Caco-2 (cell line): ENCODE results near the gene PDE2A. TPM values are rescaled to one million over a fixed set of nuclear protein-coding genes. Genes with fewer than 3 reads are reported as not detected.

ENCODE experiments used
- BruUV-seq: library from RNA; stranded (reverse); fragments of 400-500 nt; replicated peaks from 2 replicates; lab custom pipeline; 2021; lab: Mats Ljungman, UMichigan
- CTCF ChIA-PET: fragments of 300-600 bp; sonication (Branson Sonifier 250); formaldehyde crosslinking; loops from one replicate; lab custom pipeline; 2022; ENCODE audit warnings: antibody characterized with exemption; lab: Charles Lee
- POLR2A ChIA-PET: fragments of 300-600 bp; sonication (Branson Sonifier 250); formaldehyde crosslinking; loops from one replicate; lab custom pipeline; 2022; ENCODE audit warnings: antibody characterized with exemption; lab: Charles Lee
- DNase-seq, 2 experiments: peaks; one replicate each; pipeline versions ENCODE4 v3.0.0 to v3.0.0-alpha.2; 2020 to 2022
- H3K27me3 ChIP-seq: replicated peaks from 2 replicates; pipeline ENCODE4 v1.6.0; 2011; ENCODE audit warnings: low read length; ENCODE audit not compliant: control insufficient read depth, insufficient read depth
- H3K36me3 ChIP-seq: 2 replicates; pipeline ENCODE4 v1.5.1; 2011; ENCODE audit warnings: low read length; ENCODE audit not compliant: control insufficient read depth, insufficient read depth
- H3K4me1 ChIP-seq: fragments of 250-450 bp; sonication (Bioruptor Pico); 2 replicates; pipeline ENCODE4 v1.5.1; 2020; ENCODE audit warnings: mild to moderate bottlenecking
- H3K4me3 ChIP-seq: 2 replicates; pipeline ENCODE4 v1.5.1; 2011; ENCODE audit warnings: low read depth, mild to moderate bottlenecking, control low read depth, low read length
- H3K9me3 ChIP-seq: fragments of 250-450 bp; sonication (Bioruptor Pico); 2 replicates; pipeline ENCODE4 v1.5.1; 2020; ENCODE audit warnings: mild to moderate bottlenecking, moderate library complexity
- H3K27ac Mint-ChIP-seq: one replicate; pipeline ENCODE4 v1.8.0; 2022; ENCODE audit warnings: mixed read lengths; ENCODE audit not compliant: unreplicated experiment
- H3K27me3 Mint-ChIP-seq: one replicate; pipeline ENCODE4 v1.8.0; 2022; ENCODE audit warnings: mixed read lengths; ENCODE audit not compliant: insufficient read depth, unreplicated experiment
- H3K36me3 Mint-ChIP-seq: one replicate; pipeline ENCODE4 v1.8.0; 2022; ENCODE audit warnings: mild to moderate bottlenecking, mixed read lengths; ENCODE audit not compliant: insufficient read depth, unreplicated experiment
- H3K4me1 Mint-ChIP-seq: one replicate; pipeline ENCODE4 v1.8.0; 2022; ENCODE audit warnings: low read depth, mixed read lengths; ENCODE audit not compliant: unreplicated experiment
- H3K4me3 Mint-ChIP-seq: one replicate; pipeline ENCODE4 v1.8.0; 2022; ENCODE audit warnings: mild to moderate bottlenecking, moderate library complexity, mixed read lengths; ENCODE audit not compliant: unreplicated experiment
- H3K9me3 Mint-ChIP-seq: one replicate; pipeline ENCODE4 v1.8.0; 2022; ENCODE audit warnings: mixed read lengths; ENCODE audit not compliant: unreplicated experiment
- intact Hi-C: fragments of 100-400 bp; cut with micrococcal nuclease; formaldehyde crosslinking; loops from one replicate; pipeline ENCODE4 v1.10.0; 2022; ENCODE audit not compliant: unreplicated experiment
- total RNA-seq: library from RNA; stranded (reverse); gene quantifications from 2 replicates; pipeline ENCODE4 v1.2.3, GENCODE V29; 2022
- TF ChIP-seq, protein P1 (sequence below), 2 experiments: fragments of 200-600 bp in 1 of 2; IDR thresholded peaks; 1 replicate in 1 of 2; 2 replicates in 1 of 2; pipeline versions ENCODE4 v1.5.1 to v1.8.0; 2011 to 2022; ENCODE audit warnings: antibody characterized with exemption in 1 of 2, control low read depth in 1 of 2, inconsistent platforms in 1 of 2, low read depth in 1 of 2, low read length in 1 of 2, mild to moderate bottlenecking in 1 of 2, moderate library complexity in 1 of 2; ENCODE audit not compliant: insufficient read depth in 1 of 2, severe bottlenecking in 1 of 2, unreplicated experiment in 1 of 2

PDE2A gene
- total RNA-seq, 1 experiment from 2014 or later = 1.4 TPM

DNA sequence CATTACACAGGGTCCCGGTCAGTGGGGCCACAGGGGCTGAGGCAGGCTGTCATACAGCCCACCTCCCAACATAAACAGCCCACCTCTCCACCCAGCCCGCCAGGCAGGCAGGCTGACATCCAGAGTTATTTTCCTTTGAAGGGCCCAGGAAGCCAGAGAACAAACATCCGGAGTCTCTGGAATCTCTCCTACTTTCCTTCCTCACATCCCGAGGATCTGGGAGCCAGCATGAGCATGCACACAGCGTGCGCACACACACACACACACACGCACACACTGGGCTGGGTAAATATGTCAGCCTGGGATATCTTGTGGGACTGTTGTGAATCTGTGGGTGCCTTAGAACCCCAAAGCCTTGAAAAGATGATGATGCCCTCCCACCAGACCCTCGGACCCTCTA, 55.4 kb downstream of the PDE2A start:
- Histone ChIP-seq H3K36me3 (no peaks in the 10 kb centered on the region), H3K4me3 (no peak overlapping the region), H3K4me1 (no peaks in the 10 kb centered on the region), H3K27me3 (peaks cover 16% of the 10 kb centered on the region), H3K9me3 (no peaks in the 10 kb centered on the region)
- DNase-seq = no peak
- POLR2A ChIA-PET = no interaction called here
- Mint-ChIP-seq H3K27ac (no peak overlapping the region), H3K4me3 (no peak overlapping the region), H3K4me1 (no peaks in the 10 kb centered on the region), H3K9me3 (no peaks in the 10 kb centered on the region), H3K36me3 (no peaks in the 10 kb centered on the region), H3K27me3 (peaks cover 47% of the 10 kb centered on the region)
- CTCF ChIA-PET = no interaction called here
- intact Hi-C loops = no loop called here
- BruUV-seq = no TSS peak
- TF ChIP-seq, protein P1, sequence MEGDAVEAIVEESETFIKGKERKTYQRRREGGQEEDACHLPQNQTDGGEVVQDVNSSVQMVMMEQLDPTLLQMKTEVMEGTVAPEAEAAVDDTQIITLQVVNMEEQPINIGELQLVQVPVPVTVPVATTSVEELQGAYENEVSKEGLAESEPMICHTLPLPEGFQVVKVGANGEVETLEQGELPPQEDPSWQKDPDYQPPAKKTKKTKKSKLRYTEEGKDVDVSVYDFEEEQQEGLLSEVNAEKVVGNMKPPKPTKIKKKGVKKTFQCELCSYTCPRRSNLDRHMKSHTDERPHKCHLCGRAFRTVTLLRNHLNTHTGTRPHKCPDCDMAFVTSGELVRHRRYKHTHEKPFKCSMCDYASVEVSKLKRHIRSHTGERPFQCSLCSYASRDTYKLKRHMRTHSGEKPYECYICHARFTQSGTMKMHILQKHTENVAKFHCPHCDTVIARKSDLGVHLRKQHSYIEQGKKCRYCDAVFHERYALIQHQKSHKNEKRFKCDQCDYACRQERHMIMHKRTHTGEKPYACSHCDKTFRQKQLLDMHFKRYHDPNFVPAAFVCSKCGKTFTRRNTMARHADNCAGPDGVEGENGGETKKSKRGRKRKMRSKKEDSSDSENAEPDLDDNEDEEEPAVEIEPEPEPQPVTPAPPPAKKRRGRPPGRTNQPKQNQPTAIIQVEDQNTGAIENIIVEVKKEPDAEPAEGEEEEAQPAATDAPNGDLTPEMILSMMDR (IDR thresholded peaks at IDR 0.05; ENCODE audit: insufficient read depth in 1 of 2, low read depth in 1 of 2, low read length in 1 of 2, severe bottlenecking in 1 of 2, unreplicated experiment in 1 of 2) = no peak

DNA sequence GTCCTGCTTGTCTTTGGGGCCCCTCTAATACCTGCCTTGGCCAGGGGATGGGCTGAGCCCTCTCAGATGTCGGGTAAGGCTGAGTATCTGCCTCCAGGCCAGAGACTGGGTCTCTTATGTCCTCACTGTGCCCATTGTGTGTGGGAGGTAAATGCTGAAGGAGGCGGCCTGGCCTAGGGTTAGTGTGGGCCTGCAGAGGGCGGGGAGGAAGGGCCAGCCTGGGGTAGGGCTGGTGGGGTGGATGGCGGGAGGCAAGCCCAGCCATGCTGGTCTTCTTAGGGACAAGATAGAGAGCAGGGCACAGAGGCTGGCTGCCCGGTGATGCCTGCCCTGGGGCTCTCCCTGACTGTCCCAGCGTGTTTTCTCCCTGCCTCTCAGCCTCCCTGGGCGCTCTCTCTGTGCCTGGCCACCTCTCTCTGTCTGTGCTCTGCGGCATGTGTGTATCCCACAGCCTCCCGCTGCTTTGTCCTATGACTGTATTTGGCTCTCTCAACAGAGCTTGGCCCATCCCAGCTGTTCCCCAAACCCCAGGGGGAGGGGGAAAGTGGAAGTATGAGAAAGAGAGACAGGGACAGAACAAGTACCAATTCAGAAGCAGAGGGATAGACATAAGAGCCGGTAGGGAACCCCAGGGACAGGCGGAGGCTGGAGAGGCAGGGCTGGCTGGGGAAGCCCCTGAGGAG, 57.0 kb downstream of the PDE2A start:
- Mint-ChIP-seq H3K4me3 (no peak overlapping the region), H3K36me3 (no peaks in the 10 kb centered on the region), H3K27ac (no peak overlapping the region), H3K4me1 (no peaks in the 10 kb centered on the region), H3K27me3 (peaks cover 42% of the 10 kb centered on the region), H3K9me3 (no peaks in the 10 kb centered on the region)
- Histone ChIP-seq H3K4me3 (no peak overlapping the region), H3K36me3 (no peaks in the 10 kb centered on the region), H3K4me1 (no peaks in the 10 kb centered on the region), H3K27me3 (peaks cover 17% of the 10 kb centered on the region), H3K9me3 (no peaks in the 10 kb centered on the region)
- DNase-seq = no peak
- ChIA-PET POLR2A (no interaction called here), CTCF (interaction anchor here (1.0 kb wide), 1 partner anchor 31 kb away, joined by 3 read pairs; no protein-coding TSS in a partner anchor)
- TF ChIP-seq, protein P1 (IDR thresholded peaks at IDR 0.05; ENCODE audit: insufficient read depth in 1 of 2, low read depth in 1 of 2, low read length in 1 of 2, severe bottlenecking in 1 of 2, unreplicated experiment in 1 of 2) = no peak
- intact Hi-C loops = no loop called here
- no TSS peak for BruUV-seq

DNA sequence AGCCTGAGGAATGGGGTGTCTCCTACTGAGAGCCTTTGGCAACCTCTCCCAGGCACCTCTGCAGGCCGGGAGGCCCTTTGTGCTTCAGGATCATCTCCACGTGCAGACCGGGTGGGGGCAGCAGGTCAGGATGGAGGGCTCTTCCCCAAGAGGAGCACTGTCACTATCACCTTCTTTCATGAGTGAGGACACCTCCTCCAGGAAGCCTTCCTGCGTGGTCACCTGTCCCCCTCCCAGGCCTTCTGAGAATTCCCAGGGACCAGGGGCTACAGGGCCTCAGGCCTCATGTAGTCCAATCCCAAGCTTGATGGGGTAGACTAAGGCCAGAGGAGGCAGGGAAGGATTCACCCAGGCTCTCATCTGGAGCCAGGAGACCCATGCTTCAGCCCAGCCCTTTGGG, 57.6 kb downstream of the PDE2A start:
- no peaks in the 10 kb centered on the region for H3K9me3 ChIP-seq
- Mint-ChIP-seq H3K4me3 (no peak overlapping the region), H3K36me3 (no peaks in the 10 kb centered on the region), H3K4me1 (no peaks in the 10 kb centered on the region), H3K9me3 (no peaks in the 10 kb centered on the region), H3K27me3 (peaks cover 48% of the 10 kb centered on the region), H3K27ac (no peak overlapping the region)
- no peak for DNase-seq
- no TSS peak for BruUV-seq
- peaks cover 18% of the 10 kb centered on the region for H3K27me3 ChIP-seq
- POLR2A ChIA-PET = no interaction called here
- no peaks in the 10 kb centered on the region for H3K4me1 ChIP-seq
- intact Hi-C loops = no loop called here
- H3K36me3 ChIP-seq = no peaks in the 10 kb centered on the region
- H3K4me3 ChIP-seq = no peak overlapping the region
- CTCF ChIA-PET = no interaction called here
- TF ChIP-seq, protein P1 (IDR thresholded peaks at IDR 0.05; ENCODE audit: insufficient read depth in 1 of 2, low read depth in 1 of 2, low read length in 1 of 2, severe bottlenecking in 1 of 2, unreplicated experiment in 1 of 2) = no peak
